ENCODE results near the gene BCL2. TPM values are rescaled to one million over a fixed set of nuclear protein-coding genes. Genes with fewer than 3 reads are reported as not detected.
A peak's percentile ranks its signal among the peaks of the same experiment; 100 is the strongest.

The BCL2 gene
- total RNA-seq, 1 experiment from 2014 or later = 2.6 TPM

DNA sequence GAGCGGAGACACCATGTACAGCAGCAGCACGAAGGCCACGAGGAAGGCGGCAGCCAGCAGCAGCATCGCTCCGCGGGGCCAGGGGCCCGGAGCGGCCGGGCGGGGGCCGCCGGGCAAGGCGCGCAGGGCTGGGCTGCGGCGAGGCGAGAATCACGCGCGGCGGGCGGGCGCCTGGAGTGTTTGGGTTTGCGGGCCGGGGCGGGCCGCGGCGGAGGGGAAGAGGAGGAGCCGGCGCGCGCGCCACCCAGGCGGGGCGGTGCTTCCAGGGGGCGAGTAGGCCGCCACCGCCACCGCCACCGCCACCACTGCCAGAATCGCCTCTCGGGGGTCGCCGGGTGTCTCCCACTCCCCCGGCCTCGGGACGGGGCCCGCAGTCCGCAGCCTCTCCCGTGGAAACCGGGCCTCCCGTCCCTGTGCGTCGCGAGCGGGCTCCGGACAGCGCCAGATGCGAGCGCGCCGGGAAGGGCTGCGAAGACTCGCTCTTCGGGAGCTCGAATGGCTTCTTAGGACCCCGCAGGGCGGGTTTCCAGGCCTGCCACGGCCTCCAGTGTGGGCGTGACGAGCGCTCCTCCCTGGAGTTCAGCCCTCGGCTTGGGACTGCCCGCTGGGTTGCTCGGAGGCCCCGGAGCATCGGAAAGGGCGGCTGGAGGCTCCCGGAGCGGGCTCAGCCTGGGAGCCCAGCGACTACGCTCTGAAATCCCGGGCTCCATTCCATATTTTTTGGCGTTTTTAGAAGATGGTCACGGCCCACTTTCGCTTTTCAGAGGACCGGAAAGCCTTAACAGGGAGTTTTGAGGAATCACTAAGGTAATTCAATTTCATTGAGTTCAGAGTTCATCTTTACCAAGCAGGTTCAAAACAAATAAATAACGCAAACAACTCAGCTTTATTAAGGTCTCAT is 47.7 kb upstream of the BCL2 start, which contains the start of gene KDSR (continued):
- TF ChIP-seq ZNF423 (CRISPR knock-in tag; IDR thresholded peaks at IDR 0.05) (peak; percentile 80), ZNF219 (CRISPR knock-in tag; IDR thresholded peaks at IDR 0.05; ENCODE audit: borderline replicate concordance) (peak; percentile 63; the same call in 1 of the 2 replicates), EMX1 (CRISPR knock-in tag; IDR thresholded peaks at IDR 0.05) (no peak), ZNF138 (CRISPR knock-in tag; conservative IDR thresholded peaks at IDR 0.05) (no peak), NFATC4 (CRISPR knock-in tag; IDR thresholded peaks at IDR 0.05) (no peak), AR (CRISPR knock-in tag; IDR thresholded peaks at IDR 0.05) (no peak), E2F1 (CRISPR knock-in tag; IDR thresholded peaks at IDR 0.05) (no peak; the same call in 1 of the 2 replicates), SMAD4 (CRISPR knock-in tag; IDR thresholded peaks at IDR 0.05) (no peak), IRF1 (CRISPR knock-in tag; IDR thresholded peaks at IDR 0.05) (peak; percentile 27; the same call in 1 of the 2 replicates), MYBL2 (CRISPR knock-in tag; IDR thresholded peaks at IDR 0.05) (peak; percentile 54; the same call in 1 of the 2 replicates), CREB1 (CRISPR knock-in tag; IDR thresholded peaks at IDR 0.05) (0 out of 2 replicates have a peak, but pooled peaks have one; percentile 19), TEAD1 (CRISPR knock-in tag; IDR thresholded peaks at IDR 0.05) (peak; percentile 62), ZBTB21 (CRISPR knock-in tag; IDR thresholded peaks at IDR 0.05; ENCODE audit: borderline replicate concordance) (no peak), ATF1 (CRISPR knock-in tag; IDR thresholded peaks at IDR 0.05) (no peak), FOXJ3 (CRISPR knock-in tag; IDR thresholded peaks at IDR 0.05; ENCODE audit: borderline replicate concordance) (no peak), GTF2I (CRISPR knock-in tag; conservative IDR thresholded peaks at IDR 0.05) (no peak), HMGA2 (CRISPR knock-in tag; IDR thresholded peaks at IDR 0.05) (no peak), ETV6 (CRISPR knock-in tag; IDR thresholded peaks at IDR 0.05) (peak; percentile 54; the same call in 1 of the 2 replicates)
- TF ChIP-seq, protein P1, sequence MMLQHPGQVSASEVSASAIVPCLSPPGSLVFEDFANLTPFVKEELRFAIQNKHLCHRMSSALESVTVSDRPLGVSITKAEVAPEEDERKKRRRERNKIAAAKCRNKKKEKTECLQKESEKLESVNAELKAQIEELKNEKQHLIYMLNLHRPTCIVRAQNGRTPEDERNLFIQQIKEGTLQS (CRISPR knock-in tag; conservative IDR thresholded peaks at IDR 0.05) = no peak
- TF ChIP-seq, protein P2, sequence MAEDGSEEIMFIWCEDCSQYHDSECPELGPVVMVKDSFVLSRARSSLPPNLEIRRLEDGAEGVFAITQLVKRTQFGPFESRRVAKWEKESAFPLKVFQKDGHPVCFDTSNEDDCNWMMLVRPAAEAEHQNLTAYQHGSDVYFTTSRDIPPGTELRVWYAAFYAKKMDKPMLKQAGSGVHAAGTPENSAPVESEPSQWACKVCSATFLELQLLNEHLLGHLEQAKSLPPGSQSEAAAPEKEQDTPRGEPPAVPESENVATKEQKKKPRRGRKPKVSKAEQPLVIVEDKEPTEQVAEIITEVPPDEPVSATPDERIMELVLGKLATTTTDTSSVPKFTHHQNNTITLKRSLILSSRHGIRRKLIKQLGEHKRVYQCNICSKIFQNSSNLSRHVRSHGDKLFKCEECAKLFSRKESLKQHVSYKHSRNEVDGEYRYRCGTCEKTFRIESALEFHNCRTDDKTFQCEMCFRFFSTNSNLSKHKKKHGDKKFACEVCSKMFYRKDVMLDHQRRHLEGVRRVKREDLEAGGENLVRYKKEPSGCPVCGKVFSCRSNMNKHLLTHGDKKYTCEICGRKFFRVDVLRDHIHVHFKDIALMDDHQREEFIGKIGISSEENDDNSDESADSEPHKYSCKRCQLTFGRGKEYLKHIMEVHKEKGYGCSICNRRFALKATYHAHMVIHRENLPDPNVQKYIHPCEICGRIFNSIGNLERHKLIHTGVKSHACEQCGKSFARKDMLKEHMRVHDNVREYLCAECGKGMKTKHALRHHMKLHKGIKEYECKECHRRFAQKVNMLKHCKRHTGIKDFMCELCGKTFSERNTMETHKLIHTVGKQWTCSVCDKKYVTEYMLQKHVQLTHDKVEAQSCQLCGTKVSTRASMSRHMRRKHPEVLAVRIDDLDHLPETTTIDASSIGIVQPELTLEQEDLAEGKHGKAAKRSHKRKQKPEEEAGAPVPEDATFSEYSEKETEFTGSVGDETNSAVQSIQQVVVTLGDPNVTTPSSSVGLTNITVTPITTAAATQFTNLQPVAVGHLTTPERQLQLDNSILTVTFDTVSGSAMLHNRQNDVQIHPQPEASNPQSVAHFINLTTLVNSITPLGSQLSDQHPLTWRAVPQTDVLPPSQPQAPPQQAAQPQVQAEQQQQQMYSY (CRISPR knock-in tag; IDR thresholded peaks at IDR 0.05) = peak; percentile 99
- TF ChIP-seq, protein P3, sequence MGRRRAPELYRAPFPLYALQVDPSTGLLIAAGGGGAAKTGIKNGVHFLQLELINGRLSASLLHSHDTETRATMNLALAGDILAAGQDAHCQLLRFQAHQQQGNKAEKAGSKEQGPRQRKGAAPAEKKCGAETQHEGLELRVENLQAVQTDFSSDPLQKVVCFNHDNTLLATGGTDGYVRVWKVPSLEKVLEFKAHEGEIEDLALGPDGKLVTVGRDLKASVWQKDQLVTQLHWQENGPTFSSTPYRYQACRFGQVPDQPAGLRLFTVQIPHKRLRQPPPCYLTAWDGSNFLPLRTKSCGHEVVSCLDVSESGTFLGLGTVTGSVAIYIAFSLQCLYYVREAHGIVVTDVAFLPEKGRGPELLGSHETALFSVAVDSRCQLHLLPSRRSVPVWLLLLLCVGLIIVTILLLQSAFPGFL (CRISPR knock-in tag; IDR thresholded peaks at IDR 0.05; ENCODE audit: borderline replicate concordance) = no peak
- TF ChIP-seq, protein P4, sequence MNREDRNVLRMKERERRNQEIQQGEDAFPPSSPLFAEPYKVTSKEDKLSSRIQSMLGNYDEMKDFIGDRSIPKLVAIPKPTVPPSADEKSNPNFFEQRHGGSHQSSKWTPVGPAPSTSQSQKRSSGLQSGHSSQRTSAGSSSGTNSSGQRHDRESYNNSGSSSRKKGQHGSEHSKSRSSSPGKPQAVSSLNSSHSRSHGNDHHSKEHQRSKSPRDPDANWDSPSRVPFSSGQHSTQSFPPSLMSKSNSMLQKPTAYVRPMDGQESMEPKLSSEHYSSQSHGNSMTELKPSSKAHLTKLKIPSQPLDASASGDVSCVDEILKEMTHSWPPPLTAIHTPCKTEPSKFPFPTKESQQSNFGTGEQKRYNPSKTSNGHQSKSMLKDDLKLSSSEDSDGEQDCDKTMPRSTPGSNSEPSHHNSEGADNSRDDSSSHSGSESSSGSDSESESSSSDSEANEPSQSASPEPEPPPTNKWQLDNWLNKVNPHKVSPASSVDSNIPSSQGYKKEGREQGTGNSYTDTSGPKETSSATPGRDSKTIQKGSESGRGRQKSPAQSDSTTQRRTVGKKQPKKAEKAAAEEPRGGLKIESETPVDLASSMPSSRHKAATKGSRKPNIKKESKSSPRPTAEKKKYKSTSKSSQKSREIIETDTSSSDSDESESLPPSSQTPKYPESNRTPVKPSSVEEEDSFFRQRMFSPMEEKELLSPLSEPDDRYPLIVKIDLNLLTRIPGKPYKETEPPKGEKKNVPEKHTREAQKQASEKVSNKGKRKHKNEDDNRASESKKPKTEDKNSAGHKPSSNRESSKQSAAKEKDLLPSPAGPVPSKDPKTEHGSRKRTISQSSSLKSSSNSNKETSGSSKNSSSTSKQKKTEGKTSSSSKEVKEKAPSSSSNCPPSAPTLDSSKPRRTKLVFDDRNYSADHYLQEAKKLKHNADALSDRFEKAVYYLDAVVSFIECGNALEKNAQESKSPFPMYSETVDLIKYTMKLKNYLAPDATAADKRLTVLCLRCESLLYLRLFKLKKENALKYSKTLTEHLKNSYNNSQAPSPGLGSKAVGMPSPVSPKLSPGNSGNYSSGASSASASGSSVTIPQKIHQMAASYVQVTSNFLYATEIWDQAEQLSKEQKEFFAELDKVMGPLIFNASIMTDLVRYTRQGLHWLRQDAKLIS (CRISPR knock-in tag; IDR thresholded peaks at IDR 0.05; ENCODE audit: borderline replicate concordance) = peak; percentile 78; the same call in 1 of the 2 replicates
- TF ChIP-seq, protein P5, sequence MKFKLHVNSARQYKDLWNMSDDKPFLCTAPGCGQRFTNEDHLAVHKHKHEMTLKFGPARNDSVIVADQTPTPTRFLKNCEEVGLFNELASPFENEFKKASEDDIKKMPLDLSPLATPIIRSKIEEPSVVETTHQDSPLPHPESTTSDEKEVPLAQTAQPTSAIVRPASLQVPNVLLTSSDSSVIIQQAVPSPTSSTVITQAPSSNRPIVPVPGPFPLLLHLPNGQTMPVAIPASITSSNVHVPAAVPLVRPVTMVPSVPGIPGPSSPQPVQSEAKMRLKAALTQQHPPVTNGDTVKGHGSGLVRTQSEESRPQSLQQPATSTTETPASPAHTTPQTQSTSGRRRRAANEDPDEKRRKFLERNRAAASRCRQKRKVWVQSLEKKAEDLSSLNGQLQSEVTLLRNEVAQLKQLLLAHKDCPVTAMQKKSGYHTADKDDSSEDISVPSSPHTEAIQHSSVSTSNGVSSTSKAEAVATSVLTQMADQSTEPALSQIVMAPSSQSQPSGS (CRISPR knock-in tag; IDR thresholded peaks at IDR 0.05; ENCODE audit: borderline replicate concordance, low read depth) = no peak
